HG03575 (cell line): ENCODE measurements around the gene NKAIN2.

Experiments
- ATAC-seq: cut with Tn5 transposase; IDR thresholded peaks from one replicate; pipeline ENCODE4 v1.9.1; 2021; ENCODE audit not compliant: unreplicated experiment, insufficient number of reproducible peaks, low FRiP score; ENCODE audit errors: extremely low read depth

NKAIN2 gene

GRCh38 chr6:123803504-123804013 lies at the start of gene NKAIN2:
TSS of gene NKAIN2 (plus strand) at chr6:123803865.
- no peak for ATAC-seq

- no peak for ATAC-seq
These were observed 44.2 kb upstream of the NKAIN2 start for GRCh38 chr6:123759472-123759871.

GRCh38 chr6:123763904-123764303 lies 39.8 kb upstream of the NKAIN2 start:
- no peak for ATAC-seq

GRCh38 chr6:123764722-123765121 lies 38.9 kb upstream of the NKAIN2 start:
- ATAC-seq: no peak

- ATAC-seq: no peak
These were observed 34.7 kb upstream of the NKAIN2 start for GRCh38 chr6:123768921-123769320.

- ATAC-seq: no peak
These were observed 34.2 kb upstream of the NKAIN2 start for GRCh38 chr6:123769431-123769830.

- peak; percentile 39 for ATAC-seq
These were observed 33.3 kb upstream of the NKAIN2 start for GRCh38 chr6:123770247-123770949.

- no peak for ATAC-seq
These were observed 32.5 kb upstream of the NKAIN2 start for GRCh38 chr6:123771126-123771525.

GRCh38 chr6:123777563-123777962 lies 26.1 kb upstream of the NKAIN2 start:
- no peak for ATAC-seq

GRCh38 chr6:123780021-123780420 lies 23.6 kb upstream of the NKAIN2 start:
- no peak for ATAC-seq

- ATAC-seq: no peak
These were observed 19.3 kb upstream of the NKAIN2 start for GRCh38 chr6:123784330-123784729.

- no peak for ATAC-seq
These were observed 18.6 kb upstream of the NKAIN2 start for GRCh38 chr6:123785039-123785438.

- no peak for ATAC-seq
These were observed 15.3 kb upstream of the NKAIN2 start for GRCh38 chr6:123788319-123788718.

- no peak for ATAC-seq
These were observed 9.5 kb upstream of the NKAIN2 start for GRCh38 chr6:123794190-123794589.

- no peak for ATAC-seq
These were observed 8.9 kb upstream of the NKAIN2 start for GRCh38 chr6:123794799-123795198.

- ATAC-seq: no peak
These were observed 2.6 kb upstream of the NKAIN2 start for GRCh38 chr6:123801067-123801466.

GRCh38 chr6:123802351-123802696 lies 1.3 kb upstream of the NKAIN2 start:
- no peak for ATAC-seq

GRCh38 chr6:123802697-123803503 lies 765 bp upstream of the NKAIN2 start:
- ATAC-seq: peak; percentile 89

- ATAC-seq: no peak
These were observed 535 bp downstream of the NKAIN2 start for GRCh38 chr6:123804014-123804786.
